Measurements from ENCODE around the gene GPBP1L1. TPM values are rescaled to one million over a fixed set of nuclear protein-coding genes. Genes with fewer than 3 reads are reported as not detected.

Gene GPBP1L1
- total and polyA plus RNA-seq, 2 of the 13 experiments (the other 11 are each of a cell fraction or from before 2014, with no cell fraction given): 45.9 to 86.1 TPM

- TF ChIP-seq ZNF747 (CRISPR knock-in tag; IDR thresholded peaks at IDR 0.05; ENCODE audit: borderline replicate concordance) (no peak), ZNF605 (CRISPR knock-in tag; IDR thresholded peaks at IDR 0.05) (no peak), ZNF556 (CRISPR knock-in tag; IDR thresholded peaks at IDR 0.05; ENCODE audit: borderline replicate concordance) (0 out of 2 replicates have a peak, but pooled peaks have one; percentile 8), ZNF572 (CRISPR knock-in tag; IDR thresholded peaks at IDR 0.05) (0 out of 2 replicates have a peak, but pooled peaks have one; percentile 69), ZNF331 (CRISPR knock-in tag; IDR thresholded peaks at IDR 0.05) (peak; percentile 47; the same call in 1 of the 2 replicates), ZNF281 (CRISPR knock-in tag; IDR thresholded peaks at IDR 0.05; ENCODE audit: borderline replicate concordance) (no peak), TSC22D2 (CRISPR knock-in tag; IDR thresholded peaks at IDR 0.05; ENCODE audit: borderline replicate concordance) (peak; percentile 82; the same call in 1 of the 2 replicates), RCOR2 (CRISPR knock-in tag; IDR thresholded peaks at IDR 0.05) (no peak; the same call in 1 of the 2 replicates), ZNF530 (CRISPR knock-in tag; IDR thresholded peaks at IDR 0.05; ENCODE audit: low read depth) (no peak), TMF1 (CRISPR knock-in tag; IDR thresholded peaks at IDR 0.05; ENCODE audit: low read depth) (peak; percentile 56; the same call in 1 of the 2 replicates), ZNF354B (CRISPR knock-in tag; IDR thresholded peaks at IDR 0.05) (0 out of 2 replicates have a peak, but pooled peaks have one; percentile 41), THRA (CRISPR knock-in tag; IDR thresholded peaks at IDR 0.05; ENCODE audit: borderline replicate concordance) (0 out of 2 replicates have a peak, but pooled peaks have one; percentile 63), CREB1 (IDR thresholded peaks at IDR 0.05) (no peak), CREB1 (CRISPR knock-in tag; IDR thresholded peaks at IDR 0.05) (peak; percentile 85), ZNF335 (CRISPR knock-in tag; IDR thresholded peaks at IDR 0.05) (peak; percentile 88), SMARCE1 (IDR thresholded peaks at IDR 0.05; ENCODE audit: borderline replicate concordance) (no peak), ZBTB39 (CRISPR knock-in tag; IDR thresholded peaks at IDR 0.05) (no peak), NONO (IDR thresholded peaks at IDR 0.05) (no peak), NONO (CRISPR knock-in tag; conservative IDR thresholded peaks at IDR 0.05) (peak; percentile 59; the same call in 1 of the 2 replicates), BRCA1 (CRISPR knock-in tag; IDR thresholded peaks at IDR 0.05) (peak; percentile 76), FOXA1 (IDR thresholded peaks at IDR 0.05) (no peak), FOXA1 (CRISPR knock-in tag; IDR thresholded peaks at IDR 0.05) (0 out of 2 replicates have a peak, but pooled peaks have one; percentile 10), PHF20 (CRISPR knock-in tag; IDR thresholded peaks at IDR 0.05) (peak; percentile 86), SNAI1 (CRISPR knock-in tag; IDR thresholded peaks at IDR 0.05; ENCODE audit: borderline replicate concordance) (0 out of 2 replicates have a peak, but pooled peaks have one; percentile 39)
Measured at GRCh38 chr1:45687754-45688740, 1.7 kb upstream of the GPBP1L1 start, which contains the start of gene TMEM69 (continued).
